Measurements from ENCODE around the gene XKR7. TPM values are rescaled to one million over a fixed set of nuclear protein-coding genes. Genes with fewer than 3 reads are reported as not detected.
"Not testable (repeated sequence)": the region's sequence is repeated elsewhere in the genome, so short reads cannot be mapped to it uniquely, and the experiment has no call there.

XKR7 gene
- total RNA-seq, 1 donor from 2014 or later: 0.48 TPM

- TF ChIP-seq EZH2 (IDR thresholded peaks at IDR 0.05; ENCODE audit: insufficient read depth, low read length): no peak
- TF ChIP-seq CTCF (IDR thresholded peaks at IDR 0.05; ENCODE audit: insufficient read depth, low read depth, low read length): no peak
- Mint-ChIP-seq H3K27ac (ENCODE audit: unreplicated experiment) (no peak overlapping the region), H3K4me3 (ENCODE audit: unreplicated experiment) (no peak overlapping the region), H3K4me1 (ENCODE audit: low read depth, unreplicated experiment) (peaks cover 4% of the 10 kb centered on the region), H3K9me3 (ENCODE audit: unreplicated experiment) (peaks cover 3% of the 10 kb centered on the region), H3K27me3 (ENCODE audit: low read depth, unreplicated experiment) (peaks cover 19% of the 10 kb centered on the region), H3K36me3 (ENCODE audit: low read depth, unreplicated experiment) (no peaks in the 10 kb centered on the region)
- Histone ChIP-seq H3K27ac (ENCODE audit: low read depth, low read length) (no peak overlapping the region), H2AFZ (ENCODE audit: low read depth, low read length) (no peak overlapping the region), H3K4me1 (ENCODE audit: insufficient read depth, low read length) (no peaks in the 10 kb centered on the region), H3K4me2 (ENCODE audit: low read length) (no peak overlapping the region), H3K9me3 (ENCODE audit: insufficient read depth, low read depth, low read length) (no peaks in the 10 kb centered on the region), H3K79me2 (ENCODE audit: insufficient read depth, low read length) (no peaks in the 10 kb centered on the region), H3K4me3 (ENCODE audit: insufficient read depth, low read depth, low read length) (no peak overlapping the region), H3K36me3 (ENCODE audit: insufficient read depth, low read length) (no peaks in the 10 kb centered on the region), H3K27me3 (ENCODE audit: insufficient read depth, low read length) (peaks cover 13% of the 10 kb centered on the region), H3K9ac (ENCODE audit: low read length) (no peak overlapping the region), H4K20me1 (ENCODE audit: insufficient read depth, low read length) (no peaks in the 10 kb centered on the region)
- FAIRE-seq: no peak
- DNase-seq (ENCODE audit: low read depth): no peak
These were observed 48.4 kb upstream of the XKR7 start for GRCh38 chr20:31919410-31920155.

DNA sequence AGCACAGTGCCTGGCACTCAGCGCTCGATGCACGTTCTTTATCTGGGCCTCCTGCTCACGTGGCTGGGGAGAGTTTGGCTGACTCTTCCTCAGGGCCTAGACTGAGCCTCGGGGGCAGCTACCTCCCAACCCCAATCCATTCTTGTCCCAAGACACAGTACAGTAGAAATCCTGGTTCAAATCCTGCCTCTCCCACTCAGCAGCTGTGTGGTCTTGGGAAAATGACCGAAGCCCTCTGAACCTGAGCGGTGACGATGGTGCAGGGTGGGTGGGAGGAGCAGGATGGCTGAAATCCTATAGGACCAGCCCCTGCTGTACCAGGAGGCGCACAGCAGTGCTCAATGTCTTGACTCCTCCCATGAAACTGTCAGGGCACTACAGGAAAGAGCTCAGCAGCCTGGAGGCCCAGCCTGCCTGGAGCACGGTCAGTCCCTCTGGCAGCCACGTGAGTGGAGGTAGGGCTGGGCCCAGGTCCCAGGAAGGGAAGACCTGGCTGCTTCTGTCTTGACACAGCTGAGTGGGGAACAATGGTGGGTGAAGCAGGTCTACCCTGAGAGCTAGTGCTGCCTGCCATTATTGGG, 47.6 kb upstream of the XKR7 start:
- H3K4me1 ChIP-seq (ENCODE audit: insufficient read depth, low read length): no peaks in the 10 kb centered on the region
- Mint-ChIP-seq H3K27ac (ENCODE audit: unreplicated experiment) (no peak overlapping the region), H3K4me1 (ENCODE audit: low read depth, unreplicated experiment) (peaks cover 4% of the 10 kb centered on the region), H3K27me3 (ENCODE audit: low read depth, unreplicated experiment) (peaks cover 22% of the 10 kb centered on the region), H3K4me3 (ENCODE audit: unreplicated experiment) (no peak overlapping the region), H3K9me3 (ENCODE audit: unreplicated experiment) (peaks cover 3% of the 10 kb centered on the region), H3K36me3 (ENCODE audit: low read depth, unreplicated experiment) (no peaks in the 10 kb centered on the region)
- DNase-seq (ENCODE audit: low read depth) (no peak), FAIRE-seq (no peak)
- no peaks in the 10 kb centered on the region for H4K20me1 ChIP-seq (ENCODE audit: insufficient read depth, low read length)
- no peak overlapping the region for H3K4me2 ChIP-seq (ENCODE audit: low read length)
- no peak overlapping the region for H3K27ac ChIP-seq (ENCODE audit: low read depth, low read length)
- H3K79me2 ChIP-seq (ENCODE audit: insufficient read depth, low read length): no peaks in the 10 kb centered on the region
- peaks cover 13% of the 10 kb centered on the region for H3K27me3 ChIP-seq (ENCODE audit: insufficient read depth, low read length)
- H2AFZ ChIP-seq (ENCODE audit: low read depth, low read length): no peak overlapping the region
- no peak overlapping the region for H3K9ac ChIP-seq (ENCODE audit: low read length)
- no peaks in the 10 kb centered on the region for H3K9me3 ChIP-seq (ENCODE audit: insufficient read depth, low read depth, low read length)
- H3K4me3 ChIP-seq (ENCODE audit: insufficient read depth, low read depth, low read length): no peak overlapping the region
- TF ChIP-seq CTCF (IDR thresholded peaks at IDR 0.05; ENCODE audit: insufficient read depth, low read depth, low read length) (no peak), EZH2 (IDR thresholded peaks at IDR 0.05; ENCODE audit: insufficient read depth, low read length) (no peak)
- no peaks in the 10 kb centered on the region for H3K36me3 ChIP-seq (ENCODE audit: insufficient read depth, low read length)

DNA sequence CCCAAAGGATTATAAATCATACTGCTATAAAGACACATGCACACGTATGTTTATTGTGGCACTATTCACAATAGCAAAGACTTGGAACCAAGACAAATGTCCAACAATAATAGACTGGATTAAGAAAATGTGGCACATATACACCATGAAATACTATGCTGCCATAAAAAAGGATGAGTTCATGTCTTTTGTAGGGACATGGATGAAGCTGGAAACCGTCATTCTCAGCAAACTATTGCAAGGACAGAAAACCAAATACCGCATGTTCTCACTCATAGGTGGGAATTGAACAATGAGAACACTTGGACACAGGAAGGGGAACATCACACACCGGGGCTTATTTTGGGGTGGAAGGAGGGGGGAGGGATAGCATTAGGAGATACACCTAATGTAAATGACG, 46.5 kb upstream of the XKR7 start:
- H3K36me3 Mint-ChIP-seq (ENCODE audit: low read depth, unreplicated experiment); H3K79me2 ChIP-seq (ENCODE audit: insufficient read depth, low read length); H3K9me3 Mint-ChIP-seq (ENCODE audit: unreplicated experiment); H3K36me3 ChIP-seq (ENCODE audit: insufficient read depth, low read length); H3K9ac ChIP-seq (ENCODE audit: low read length); H3K4me1 Mint-ChIP-seq (ENCODE audit: low read depth, unreplicated experiment); H3K27ac ChIP-seq (ENCODE audit: low read depth, low read length); H3K27ac Mint-ChIP-seq (ENCODE audit: unreplicated experiment); H3K4me3 Mint-ChIP-seq (ENCODE audit: unreplicated experiment); H4K20me1 ChIP-seq (ENCODE audit: insufficient read depth, low read length); DNase-seq (ENCODE audit: low read depth); H3K4me3 ChIP-seq (ENCODE audit: insufficient read depth, low read depth, low read length); H3K4me1 ChIP-seq (ENCODE audit: insufficient read depth, low read length); H3K9me3 ChIP-seq (ENCODE audit: insufficient read depth, low read depth, low read length); H2AFZ ChIP-seq (ENCODE audit: low read depth, low read length); FAIRE-seq; H3K4me2 ChIP-seq (ENCODE audit: low read length): not testable (repeated sequence)
- H3K27me3 Mint-ChIP-seq (ENCODE audit: low read depth, unreplicated experiment): peaks cover 22% of the 10 kb centered on the region
- peaks cover 13% of the 10 kb centered on the region for H3K27me3 ChIP-seq (ENCODE audit: insufficient read depth, low read length)
